ENCODE data around the gene ALB.

DNA sequence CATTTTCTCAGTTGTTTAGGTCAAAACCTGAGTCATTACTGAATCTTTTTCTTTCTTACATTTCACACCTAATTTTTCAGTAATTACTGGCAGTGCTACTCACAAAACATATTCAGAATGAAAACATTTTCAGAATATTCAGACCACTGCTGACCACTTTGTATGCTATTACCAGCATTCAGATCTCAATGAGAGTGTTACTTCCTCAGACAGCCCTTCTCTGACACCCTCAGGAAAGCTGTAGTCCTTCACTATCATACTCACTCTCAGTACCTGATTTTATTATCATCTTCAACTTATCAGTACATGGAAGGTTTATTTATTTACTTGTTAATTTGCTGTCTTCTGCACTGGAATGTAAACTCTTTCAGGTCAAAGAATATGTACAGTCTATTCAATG lies 12.3 kb upstream of the ALB start:
- TF ChIP-seq CTCF (IDR thresholded peaks at IDR 0.05; ENCODE audit: low read depth, low read length) (no peak), EZH2phosphoT487 (IDR thresholded peaks at IDR 0.05; ENCODE audit: low read depth) (no peak)
